Middle frontal gyrus (tissue), 1 donor: ENCODE data around the gene CHMP4B.

Experiments used
- DNase-seq: peaks from one replicate; pipeline ENCODE4 v3.0.0-alpha.2; 2015; ENCODE audit warnings: low spot score; ENCODE audit errors: extremely low spot score

Gene CHMP4B

GRCh38 chr20:33810885-33811775 is at the start of gene CHMP4B:
TSS of gene CHMP4B (plus strand) at chr20:33811348. CDS start at chr20:33811469, 121 bp downstream.
- DNase-seq, result peak; percentile 93

- no peak for DNase-seq
Observed at GRCh38 chr20:33761698-33762250, 49.4 kb upstream of the CHMP4B start.

- DNase-seq, result no peak
Observed at GRCh38 chr20:33765099-33765498, 46.0 kb upstream of the CHMP4B start.

- no peak for DNase-seq
Observed at GRCh38 chr20:33765592-33765991, 45.6 kb upstream of the CHMP4B start.

- DNase-seq, result no peak
Observed at GRCh38 chr20:33766686-33767085, 44.5 kb upstream of the CHMP4B start.

DNA sequence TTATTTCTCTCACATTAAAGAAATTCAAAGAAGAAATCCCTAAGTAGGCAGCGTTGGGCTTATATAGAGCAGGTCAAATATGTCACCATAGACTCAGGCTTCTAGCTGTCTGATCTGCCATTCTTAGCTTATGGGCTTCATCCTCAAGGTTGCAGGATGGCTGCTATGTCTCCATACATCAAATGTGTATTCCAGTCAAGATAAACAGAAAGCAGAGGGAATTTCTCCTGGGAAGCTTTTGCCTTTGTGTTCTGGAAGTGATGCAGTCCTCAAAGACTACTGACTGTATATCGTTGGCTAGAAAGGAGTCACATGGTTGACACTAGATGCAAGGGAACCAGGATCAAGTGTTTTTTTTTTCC is 43.4 kb upstream of the CHMP4B start:
- no peak for DNase-seq

DNA sequence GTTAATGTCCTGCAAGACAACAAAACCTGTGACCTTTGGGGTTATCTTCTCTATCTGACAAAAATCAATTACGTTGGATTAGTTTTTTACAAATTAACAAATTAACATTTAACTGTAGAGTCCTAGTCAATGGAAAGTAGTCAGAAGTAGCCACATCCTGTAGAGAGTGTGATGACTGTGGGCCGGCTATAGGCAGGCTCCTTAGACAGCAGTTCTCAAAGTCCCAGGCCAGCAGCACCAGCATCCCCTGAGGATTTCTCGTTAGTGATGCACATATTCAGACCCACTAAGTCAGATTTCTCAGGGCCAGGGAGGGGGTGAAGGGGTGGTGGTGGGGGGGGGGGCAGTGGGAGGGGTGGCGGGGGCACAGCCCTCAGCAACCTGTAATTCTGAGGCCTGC is 42.1 kb upstream of the CHMP4B start:
- DNase-seq, result no peak

DNA sequence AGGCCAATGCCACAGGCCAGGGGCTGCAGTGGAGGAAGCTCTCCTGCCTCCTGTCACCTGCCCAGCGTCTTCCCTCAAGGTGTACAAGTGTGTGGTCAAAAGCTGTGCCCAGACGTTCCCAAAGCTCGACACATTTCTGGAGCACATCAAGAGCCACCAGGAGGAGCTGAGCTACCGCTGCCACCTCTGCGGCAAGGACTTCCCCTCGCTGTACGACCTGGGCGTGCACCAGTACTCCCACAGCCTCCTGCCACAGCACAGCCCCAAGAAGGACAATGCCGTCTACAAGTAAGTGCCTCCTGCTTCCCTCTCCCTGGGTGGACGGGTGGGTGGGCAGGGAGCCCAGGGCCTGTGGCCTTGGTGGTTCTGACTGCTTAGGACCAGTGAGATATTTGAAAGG is 41.1 kb upstream of the CHMP4B start:
- no peak for DNase-seq

- DNase-seq, result no peak
Observed at GRCh38 chr20:33771938-33772337, 39.2 kb upstream of the CHMP4B start.

GRCh38 chr20:33772439-33772838 is 38.7 kb upstream of the CHMP4B start:
- no peak for DNase-seq

DNA sequence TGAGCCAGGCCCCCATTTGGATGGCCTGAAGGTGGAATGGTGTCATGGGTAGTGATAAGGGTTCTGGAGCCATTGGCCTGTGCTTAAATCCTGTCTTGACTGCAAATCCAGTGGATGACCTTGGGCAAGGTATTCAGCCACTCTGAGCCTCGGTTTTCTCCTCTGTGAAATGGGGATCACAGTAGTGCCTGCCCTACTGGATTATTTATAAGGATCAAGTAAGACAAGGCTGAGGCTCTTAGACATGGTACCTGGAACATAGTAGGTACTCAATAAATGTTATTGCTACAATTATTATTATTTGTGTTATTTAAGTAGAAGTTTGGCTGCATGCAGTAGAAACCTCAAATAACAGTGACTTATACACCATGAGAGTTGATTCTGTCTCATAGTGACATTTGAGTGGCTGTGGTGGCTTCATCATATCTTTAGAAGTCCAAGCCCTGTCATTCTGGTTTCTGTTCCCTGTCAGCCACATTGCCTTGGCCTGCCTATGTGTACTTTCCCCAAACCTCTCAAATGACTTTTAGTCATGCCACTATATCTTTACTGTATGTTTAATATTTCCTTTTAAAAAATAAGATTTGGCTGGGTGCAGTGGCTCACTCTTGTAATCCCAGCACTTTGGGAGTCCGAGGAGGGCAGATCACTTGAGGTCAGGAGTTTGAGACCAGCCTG is 37.6 kb upstream of the CHMP4B start:
- no peak for DNase-seq

- DNase-seq, result no peak
Observed at GRCh38 chr20:33777816-33778215, 33.3 kb upstream of the CHMP4B start.

- no peak for DNase-seq
Observed at GRCh38 chr20:33781133-33781532, 30.0 kb upstream of the CHMP4B start.

- DNase-seq, result no peak
Observed at GRCh38 chr20:33781945-33782344, 29.2 kb upstream of the CHMP4B start.

DNA sequence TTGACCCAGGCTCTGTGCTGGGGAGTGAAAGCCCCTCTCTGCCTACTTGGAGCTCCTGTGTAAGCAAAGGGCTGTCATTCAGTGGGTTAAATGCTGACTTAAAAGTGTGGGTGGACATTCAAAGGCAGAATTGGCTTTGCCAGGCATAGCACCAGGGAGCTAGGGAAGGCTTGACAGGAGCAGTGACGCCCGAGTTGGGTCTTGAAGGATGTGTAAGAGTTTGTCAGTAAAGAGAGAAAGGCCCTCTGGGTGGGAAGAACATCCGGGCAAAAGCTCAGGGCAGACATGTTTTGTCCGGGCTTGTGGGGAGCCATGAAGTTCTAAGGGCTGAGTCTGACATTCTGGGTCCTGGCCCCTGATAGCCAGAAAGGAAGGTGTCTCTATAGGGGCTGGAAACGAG is 27.9 kb upstream of the CHMP4B start:
- no peak for DNase-seq

DNA sequence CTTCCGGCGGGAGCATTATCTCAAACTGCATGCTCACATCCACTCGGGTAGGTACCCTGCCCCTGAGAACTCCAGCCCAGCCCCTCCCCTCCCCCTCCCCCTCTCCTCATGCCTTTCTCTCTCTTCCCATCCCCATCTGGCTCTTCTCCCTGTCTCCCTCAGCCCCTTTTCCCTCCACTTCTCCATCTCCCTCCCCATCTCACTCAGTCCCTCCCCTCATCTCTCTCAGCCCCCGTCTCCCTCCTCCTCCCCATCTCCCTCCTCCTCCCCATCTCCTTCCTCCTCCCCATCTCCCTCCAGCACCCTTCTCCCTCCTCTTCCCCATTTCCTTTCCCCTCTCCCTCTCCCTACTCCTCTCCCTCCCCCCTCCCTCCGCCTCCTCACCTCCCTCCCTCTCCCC is 27.3 kb upstream of the CHMP4B start:
- DNase-seq, result no peak

- no peak for DNase-seq
Observed at GRCh38 chr20:33784225-33784624, 26.9 kb upstream of the CHMP4B start.

DNA sequence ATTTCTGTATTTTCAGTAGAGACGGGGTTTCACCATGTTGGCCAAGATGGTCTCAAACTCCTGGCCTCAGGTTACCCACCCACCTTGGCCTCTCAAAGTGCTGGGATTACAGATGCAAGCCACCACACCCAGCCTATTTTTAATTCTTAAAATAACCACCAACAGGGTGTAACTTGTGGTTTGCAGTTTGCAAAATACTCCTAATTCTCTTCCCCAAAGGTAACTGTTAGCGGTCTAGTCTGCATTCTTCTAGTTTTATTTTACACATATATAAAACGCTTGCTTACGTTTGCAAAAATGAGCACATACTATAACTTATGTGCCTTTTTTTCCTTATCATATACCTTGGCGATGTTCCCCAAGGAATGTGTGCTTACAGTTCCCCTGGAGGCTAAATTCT is 25.6 kb upstream of the CHMP4B start:
- DNase-seq, result no peak

DNA sequence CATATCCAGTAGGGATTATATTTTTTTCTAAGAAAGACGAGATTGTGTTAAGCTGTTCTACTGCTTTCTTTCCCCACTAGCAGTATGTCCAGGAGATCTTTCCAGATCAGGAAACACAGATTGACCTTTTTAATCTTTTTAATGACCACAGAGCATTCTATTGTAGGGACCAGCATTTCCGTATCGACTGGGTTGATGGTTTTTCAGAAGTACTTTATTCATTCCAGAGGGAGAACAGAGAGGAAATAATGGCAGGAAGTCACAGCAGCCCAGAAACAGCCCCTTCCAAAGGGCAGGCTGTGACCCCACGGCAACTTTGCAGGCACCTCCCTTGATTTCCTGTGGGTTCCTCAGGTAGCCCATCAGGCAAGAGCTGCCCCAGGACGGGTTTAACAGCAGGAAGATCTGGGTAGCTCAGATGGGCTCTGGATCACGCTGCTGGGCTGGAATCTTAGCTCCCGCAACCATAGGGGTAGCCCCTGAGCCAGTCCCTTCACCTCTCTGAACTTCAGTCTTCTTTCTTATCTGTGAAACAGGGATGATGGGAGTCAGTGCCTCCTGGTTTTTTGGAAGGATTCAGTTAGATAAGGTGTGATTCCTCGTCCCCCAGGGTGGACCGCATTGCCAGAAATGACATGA is 23.8 kb upstream of the CHMP4B start:
- DNase-seq, result no peak

- DNase-seq, result no peak
Observed at GRCh38 chr20:33788351-33789049, 22.6 kb upstream of the CHMP4B start.

DNA sequence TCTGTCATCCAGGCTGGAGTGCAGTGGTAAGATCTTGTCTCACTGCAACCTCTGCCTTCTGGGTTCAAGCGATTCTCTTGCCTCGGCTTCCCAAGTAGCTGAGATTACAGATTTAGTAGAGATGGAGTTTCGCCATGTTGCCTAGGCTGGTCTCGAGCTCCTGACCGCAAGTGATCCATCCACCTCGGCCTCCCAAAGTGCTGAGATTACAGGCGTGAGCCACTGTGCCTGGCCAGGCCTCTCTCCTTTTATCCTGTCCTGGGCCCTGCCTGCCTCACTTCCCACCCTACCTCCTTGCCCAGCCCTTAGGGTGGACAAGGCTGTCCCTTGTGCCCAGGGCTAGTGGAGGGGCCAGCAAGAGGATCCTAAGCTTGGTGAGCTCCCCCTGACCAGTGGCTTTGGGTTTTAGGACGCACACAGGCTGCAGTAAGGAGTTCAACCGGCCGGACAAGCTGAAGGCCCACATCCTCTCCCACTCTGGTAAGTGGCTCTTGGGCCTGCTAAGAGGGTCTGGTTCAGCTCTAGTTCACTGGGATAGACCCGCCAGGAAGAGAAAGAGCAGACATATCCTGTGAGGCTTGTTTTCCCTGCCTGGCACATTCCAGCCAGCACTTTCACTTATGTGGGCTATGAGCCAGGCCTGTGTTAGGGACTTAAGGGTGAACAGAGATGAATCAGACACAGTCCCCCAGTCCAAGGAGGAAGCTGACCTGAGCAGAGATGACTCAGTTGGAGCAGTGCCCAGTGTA is 21.9 kb upstream of the CHMP4B start:
- no peak for DNase-seq
